Neural cell (in vitro differentiated cells): ENCODE data around the gene ARHGAP45. TPM values are rescaled to one million over a fixed set of nuclear protein-coding genes. Genes with fewer than 3 reads are reported as not detected.

Experiments used
- H2AFZ ChIP-seq: fragments of 200-600, 300-800 bp; sonication (generic), shearing (Covaris generic); 2 replicates; pipeline ENCODE4 v1.6.0; 2014; ENCODE audit warnings: low read depth, mild to moderate bottlenecking, antibody characterized with exemption, low read length, moderate library complexity
- H3F3A ChIP-seq: fragments of 200-600 bp; shearing (Covaris generic); 2 replicates; pipeline ENCODE4 v1.6.1; 2016; ENCODE audit warnings: mild to moderate bottlenecking, moderate library complexity, mixed read lengths, antibody characterized with exemption, low read length; ENCODE audit not compliant: insufficient read depth, poor library complexity, severe bottlenecking
- H3K27ac ChIP-seq: fragments of 200-600, 300-800 bp; sonication (generic), shearing (Covaris generic); 2 replicates; pipeline ENCODE4 v1.5.1; 2014; ENCODE audit warnings: mild to moderate bottlenecking, low read length, moderate library complexity
- H3K27me3 ChIP-seq: fragments of 300-800, 200-600 bp; sonication (generic), shearing (Covaris generic); 2 replicates; pipeline ENCODE4 v1.6.0; 2014; ENCODE audit warnings: mild to moderate bottlenecking, low read depth, low read length, moderate library complexity; ENCODE audit not compliant: insufficient read depth
- H3K36me3 ChIP-seq: fragments of 300-800, 200-600 bp; sonication (generic), shearing (Covaris generic); 2 replicates; pipeline ENCODE4 v1.5.1; 2014; ENCODE audit warnings: mild to moderate bottlenecking, antibody characterized with exemption, low read length, moderate library complexity; ENCODE audit not compliant: insufficient read depth
- H3K4me2 ChIP-seq: fragments of 300-800, 200-600 bp; sonication (generic), shearing (Covaris generic); 2 replicates; pipeline ENCODE4 v1.6.0; 2014; ENCODE audit warnings: mild to moderate bottlenecking, low read length
- H3K4me3 ChIP-seq: fragments of 300-800, 200-600 bp; sonication (generic), shearing (Covaris generic); 2 replicates; pipeline ENCODE4 v1.5.1; 2014; ENCODE audit warnings: mild to moderate bottlenecking, low read length, moderate library complexity
- H3K79me2 ChIP-seq: fragments of 200-600 bp; shearing (Covaris generic); replicated peaks from 2 replicates; pipeline ENCODE4 v1.6.0; 2014; ENCODE audit warnings: mild to moderate bottlenecking, low read length, moderate library complexity; ENCODE audit not compliant: insufficient read depth
- H3K9ac ChIP-seq: fragments of 300-800, 200-600 bp; sonication (generic), shearing (Covaris generic); 2 replicates; pipeline ENCODE4 v1.6.1; 2016; ENCODE audit warnings: mild to moderate bottlenecking, low read length, mixed read lengths
- H3K9me2 ChIP-seq: fragments of 200-600 bp; shearing (Covaris generic); 2 replicates; pipeline ENCODE4 v1.6.1; 2016; ENCODE audit warnings: mild to moderate bottlenecking, low read length, mixed read lengths; ENCODE audit not compliant: insufficient read depth
- H3K9me3 ChIP-seq: fragments of 200-600, 300-800 bp; sonication (generic), shearing (Covaris generic); 2 replicates; pipeline ENCODE4 v1.6.1; 2016; ENCODE audit warnings: mild to moderate bottlenecking, mixed run types, low read length, moderate library complexity, mixed read lengths
- H4K20me1 ChIP-seq: fragments of 200-600 bp; shearing (Covaris generic); 2 replicates; pipeline ENCODE4 v1.6.1; 2016; ENCODE audit warnings: mild to moderate bottlenecking, mixed run types; ENCODE audit not compliant: insufficient read depth
- EP300 ChIP-seq: fragments of 450-650 bp; conservative IDR thresholded peaks from 2 replicates; pipeline ENCODE4 v1.6.1; 2014; ENCODE audit warnings: antibody characterized with exemption, mild to moderate bottlenecking, moderate library complexity; ENCODE audit not compliant: poor library complexity, severe bottlenecking
- EZH2 ChIP-seq: fragments of 200-600, 300-800 bp; shearing (Covaris generic), sonication (generic); IDR thresholded peaks from 2 replicates; pipeline ENCODE4 v1.6.1; 2014; ENCODE audit warnings: antibody characterized with exemption, low read length, borderline replicate concordance, mild to moderate bottlenecking; ENCODE audit not compliant: insufficient read depth, poor library complexity, severe bottlenecking
- MXI1 ChIP-seq: fragments of 450-650 bp; conservative IDR thresholded peaks from 2 replicates; pipeline ENCODE4 v1.6.1; 2014; ENCODE audit warnings: antibody characterized with exemption, mild to moderate bottlenecking; ENCODE audit not compliant: poor library complexity, severe bottlenecking
- POLR2AphosphoS5 ChIP-seq: IDR thresholded peaks from 2 replicates; pipeline ENCODE4 v1.6.1; 2012
- RAD21 ChIP-seq: fragments of 450-650 bp; conservative IDR thresholded peaks from 2 replicates; pipeline ENCODE4 v1.6.1; 2014; ENCODE audit warnings: antibody characterized with exemption, mild to moderate bottlenecking, moderate library complexity
- SMC3 ChIP-seq: fragments of 450-650 bp; conservative IDR thresholded peaks from 2 replicates; pipeline ENCODE4 v1.6.1; 2014; ENCODE audit warnings: antibody characterized with exemption, mild to moderate bottlenecking, moderate library complexity; ENCODE audit not compliant: poor library complexity
- TAF1 ChIP-seq: IDR thresholded peaks from 2 replicates; pipeline ENCODE4 v1.6.1; 2012; ENCODE audit warnings: low read depth
- polyA plus RNA-seq: library from polyadenylated mRNA; depleted of rRNA; stranded (reverse); fragments of >200 nt; gene quantifications from 2 replicates; pipeline ENCODE4 v1.2.3, GENCODE V29; 2014
- TF ChIP-seq, protein P1 (sequence below): IDR thresholded peaks from 2 replicates; pipeline ENCODE4 v1.6.1; 2012; ENCODE audit warnings: borderline replicate concordance
- TF ChIP-seq, protein P2 (sequence below): fragments of 450-650 bp; IDR thresholded peaks from 2 replicates; pipeline ENCODE4 v1.5.1; 2014; ENCODE audit warnings: antibody characterized with exemption, mild to moderate bottlenecking, moderate library complexity; ENCODE audit not compliant: poor library complexity, severe bottlenecking

ARHGAP45 gene
- polyA plus RNA-seq, 1 donor from 2014 or later: 3.3 TPM

DNA sequence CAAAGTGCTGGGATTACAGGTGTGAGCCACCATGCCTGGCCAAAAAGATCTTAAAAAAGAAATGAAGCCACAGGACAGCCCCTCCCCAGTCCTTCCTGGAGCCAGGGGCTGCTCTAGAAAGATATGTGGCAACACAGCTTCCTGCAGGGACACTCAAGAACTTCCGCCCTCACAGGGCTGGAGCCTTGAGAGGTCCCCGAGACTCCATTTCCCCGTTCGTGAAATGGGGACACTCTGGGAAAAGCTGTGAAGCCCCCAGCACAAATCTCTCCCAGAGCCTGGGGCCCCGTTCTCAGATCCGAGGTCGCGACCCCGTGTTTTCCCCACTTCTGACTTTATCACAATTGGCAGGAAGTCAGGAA lies 34.4 kb downstream of the ARHGAP45 start:
- H3K4me2 ChIP-seq: no peak overlapping the region
- H3K9me3 ChIP-seq: no peaks in the 10 kb centered on the region
- no peak overlapping the region for H2AFZ ChIP-seq
- no peaks in the 10 kb centered on the region for H3K9me2 ChIP-seq
- no peak overlapping the region for H3K9ac ChIP-seq
- H3K36me3 ChIP-seq: no peaks in the 10 kb centered on the region
- TF ChIP-seq TAF1: no peak
- TF ChIP-seq, protein P1, sequence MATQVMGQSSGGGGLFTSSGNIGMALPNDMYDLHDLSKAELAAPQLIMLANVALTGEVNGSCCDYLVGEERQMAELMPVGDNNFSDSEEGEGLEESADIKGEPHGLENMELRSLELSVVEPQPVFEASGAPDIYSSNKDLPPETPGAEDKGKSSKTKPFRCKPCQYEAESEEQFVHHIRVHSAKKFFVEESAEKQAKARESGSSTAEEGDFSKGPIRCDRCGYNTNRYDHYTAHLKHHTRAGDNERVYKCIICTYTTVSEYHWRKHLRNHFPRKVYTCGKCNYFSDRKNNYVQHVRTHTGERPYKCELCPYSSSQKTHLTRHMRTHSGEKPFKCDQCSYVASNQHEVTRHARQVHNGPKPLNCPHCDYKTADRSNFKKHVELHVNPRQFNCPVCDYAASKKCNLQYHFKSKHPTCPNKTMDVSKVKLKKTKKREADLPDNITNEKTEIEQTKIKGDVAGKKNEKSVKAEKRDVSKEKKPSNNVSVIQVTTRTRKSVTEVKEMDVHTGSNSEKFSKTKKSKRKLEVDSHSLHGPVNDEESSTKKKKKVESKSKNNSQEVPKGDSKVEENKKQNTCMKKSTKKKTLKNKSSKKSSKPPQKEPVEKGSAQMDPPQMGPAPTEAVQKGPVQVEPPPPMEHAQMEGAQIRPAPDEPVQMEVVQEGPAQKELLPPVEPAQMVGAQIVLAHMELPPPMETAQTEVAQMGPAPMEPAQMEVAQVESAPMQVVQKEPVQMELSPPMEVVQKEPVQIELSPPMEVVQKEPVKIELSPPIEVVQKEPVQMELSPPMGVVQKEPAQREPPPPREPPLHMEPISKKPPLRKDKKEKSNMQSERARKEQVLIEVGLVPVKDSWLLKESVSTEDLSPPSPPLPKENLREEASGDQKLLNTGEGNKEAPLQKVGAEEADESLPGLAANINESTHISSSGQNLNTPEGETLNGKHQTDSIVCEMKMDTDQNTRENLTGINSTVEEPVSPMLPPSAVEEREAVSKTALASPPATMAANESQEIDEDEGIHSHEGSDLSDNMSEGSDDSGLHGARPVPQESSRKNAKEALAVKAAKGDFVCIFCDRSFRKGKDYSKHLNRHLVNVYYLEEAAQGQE: no peak
- TF ChIP-seq POLR2AphosphoS5: no peak
- TF ChIP-seq, protein P2, sequence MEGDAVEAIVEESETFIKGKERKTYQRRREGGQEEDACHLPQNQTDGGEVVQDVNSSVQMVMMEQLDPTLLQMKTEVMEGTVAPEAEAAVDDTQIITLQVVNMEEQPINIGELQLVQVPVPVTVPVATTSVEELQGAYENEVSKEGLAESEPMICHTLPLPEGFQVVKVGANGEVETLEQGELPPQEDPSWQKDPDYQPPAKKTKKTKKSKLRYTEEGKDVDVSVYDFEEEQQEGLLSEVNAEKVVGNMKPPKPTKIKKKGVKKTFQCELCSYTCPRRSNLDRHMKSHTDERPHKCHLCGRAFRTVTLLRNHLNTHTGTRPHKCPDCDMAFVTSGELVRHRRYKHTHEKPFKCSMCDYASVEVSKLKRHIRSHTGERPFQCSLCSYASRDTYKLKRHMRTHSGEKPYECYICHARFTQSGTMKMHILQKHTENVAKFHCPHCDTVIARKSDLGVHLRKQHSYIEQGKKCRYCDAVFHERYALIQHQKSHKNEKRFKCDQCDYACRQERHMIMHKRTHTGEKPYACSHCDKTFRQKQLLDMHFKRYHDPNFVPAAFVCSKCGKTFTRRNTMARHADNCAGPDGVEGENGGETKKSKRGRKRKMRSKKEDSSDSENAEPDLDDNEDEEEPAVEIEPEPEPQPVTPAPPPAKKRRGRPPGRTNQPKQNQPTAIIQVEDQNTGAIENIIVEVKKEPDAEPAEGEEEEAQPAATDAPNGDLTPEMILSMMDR: no peak
- TF ChIP-seq MXI1: no peak
- TF ChIP-seq EP300: no peak
- TF ChIP-seq EZH2: no peak
- TF ChIP-seq SMC3: no peak
- TF ChIP-seq RAD21: no peak
- H3K27ac ChIP-seq: no peak overlapping the region
- H3F3A ChIP-seq: no peaks in the 10 kb centered on the region
- no peaks in the 10 kb centered on the region for H4K20me1 ChIP-seq
- H3K27me3 ChIP-seq: no peaks in the 10 kb centered on the region
- H3K79me2 ChIP-seq: peaks cover 4% of the 10 kb centered on the region
- no peak overlapping the region for H3K4me3 ChIP-seq

DNA sequence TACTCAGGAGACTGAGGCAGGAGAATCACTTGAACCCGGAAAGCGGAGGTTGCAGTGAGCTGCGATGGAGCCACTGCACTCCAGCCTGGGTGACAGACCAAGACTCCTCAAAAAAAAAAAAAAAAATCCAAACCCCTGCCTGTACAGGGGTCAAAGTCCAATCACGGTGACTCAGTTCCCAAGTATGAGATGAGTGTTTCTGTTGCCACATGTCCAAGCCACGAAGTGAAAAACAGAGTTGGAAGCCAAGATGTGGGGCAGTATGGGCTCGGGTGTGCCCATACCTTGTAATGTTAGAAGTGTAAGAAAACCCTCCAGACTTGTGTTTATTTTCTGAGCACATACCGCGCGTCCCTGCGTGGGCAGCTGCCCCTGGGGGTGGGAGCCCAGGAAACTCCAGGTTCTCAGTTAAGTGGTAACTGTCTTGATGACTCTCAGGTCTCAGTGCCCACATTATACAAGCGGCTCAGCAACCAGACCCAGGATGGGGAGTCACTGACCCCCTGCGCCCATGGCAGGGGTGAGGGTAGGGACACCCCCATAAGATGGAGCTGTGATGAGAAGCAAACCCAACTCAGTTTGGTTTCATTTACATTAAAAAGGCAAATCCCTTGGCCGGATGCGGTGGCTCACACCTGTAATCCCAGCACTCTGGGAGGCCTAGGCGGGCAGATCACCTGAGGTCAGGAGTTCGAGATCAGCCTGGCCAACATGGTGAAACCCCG lies 35.6 kb downstream of the ARHGAP45 start:
- no peak overlapping the region for H3K9ac ChIP-seq
- H3K9me3 ChIP-seq: no peaks in the 10 kb centered on the region
- no peak overlapping the region for H3K27ac ChIP-seq
- H3K36me3 ChIP-seq: no peaks in the 10 kb centered on the region
- H3F3A ChIP-seq: no peaks in the 10 kb centered on the region
- no peak overlapping the region for H3K4me2 ChIP-seq
- H4K20me1 ChIP-seq: no peaks in the 10 kb centered on the region
- no peak overlapping the region for H3K4me3 ChIP-seq
- no peaks in the 10 kb centered on the region for H3K27me3 ChIP-seq
- H2AFZ ChIP-seq: no peak overlapping the region
- no peak for TF ChIP-seq POLR2AphosphoS5
- no peak for TF ChIP-seq EP300
- TF ChIP-seq, protein P1: no peak
- TF ChIP-seq TAF1: no peak
- TF ChIP-seq MXI1: no peak
- TF ChIP-seq, protein P2: no peak
- TF ChIP-seq EZH2: no peak
- no peak for TF ChIP-seq SMC3
- TF ChIP-seq RAD21: no peak
- H3K79me2 ChIP-seq: peaks cover 4% of the 10 kb centered on the region
- H3K9me2 ChIP-seq: no peaks in the 10 kb centered on the region
